Measurements from ENCODE around the gene PSME1. TPM values are rescaled to one million over a fixed set of nuclear protein-coding genes. Genes with fewer than 3 reads are reported as not detected.

Gene PSME1
- total RNA-seq, 6 donors from 2014 or later: 56.6 to 206 (median 142) TPM

GRCh38 chr14:24098927-24099813, 36.8 kb upstream of the PSME1 start:
- no peak for ATAC-seq (ENCODE audit: low FRiP score in 2 of 2)
- WGBS, 2 donors: 90 to 94% methylated on average over 5 to 6 of the region's 17 CpGs
- DNase-seq: peak in 1 of 2 donors; percentile 78
- Histone ChIP-seq H3K27ac (no peak overlapping the region), H3K4me1 (peaks cover 4 to 27% (median 12%) of the 10 kb centered on the region in 4 donors), H3K27me3 (no peaks in the 10 kb centered on the region), H3K36me3 (peaks cover 3 to 56% (median 41%) of the 10 kb centered on the region in 4 donors), H3K9me3 (no peaks in the 10 kb centered on the region), H3K4me3 (no peak overlapping the region)
- TF ChIP-seq EP300 (IDR thresholded peaks at IDR 0.05) (no peak), POLR2AphosphoS5 (IDR thresholded peaks at IDR 0.05) (no peak), CTCF (IDR thresholded peaks at IDR 0.05) (no peak), POLR2A (IDR thresholded peaks at IDR 0.05) (no peak)

GRCh38 chr14:24100197-24100981, 35.6 kb upstream of the PSME1 start:
- H3K4me1 ChIP-seq: peaks cover 4 to 19% (median 5%) of the 10 kb centered on the region in 4 donors
- no peak overlapping the region for H3K27ac ChIP-seq
- TF ChIP-seq EP300 (IDR thresholded peaks at IDR 0.05) (no peak), CTCF (IDR thresholded peaks at IDR 0.05) (no peak), POLR2A (IDR thresholded peaks at IDR 0.05) (no peak)
- DNase-seq: no peak
- WGBS, 2 donors: 86 to 89% methylated on average over 4 of the region's 4 CpGs
- ATAC-seq (ENCODE audit: low FRiP score in 2 of 2): no peak
- H3K4me3 ChIP-seq: no peak overlapping the region
- no peaks in the 10 kb centered on the region for H3K9me3 ChIP-seq
- H3K36me3 ChIP-seq: peaks cover 3 to 56% (median 41%) of the 10 kb centered on the region in 4 donors
- H3K27me3 ChIP-seq: no peaks in the 10 kb centered on the region

- no peak for TF ChIP-seq CTCF (IDR thresholded peaks at IDR 0.05)
- no peak for TF ChIP-seq EP300 (IDR thresholded peaks at IDR 0.05)
- TF ChIP-seq POLR2A (IDR thresholded peaks at IDR 0.05): no peak
- TF ChIP-seq POLR2AphosphoS5 (IDR thresholded peaks at IDR 0.05): no peak
- no peak overlapping the region for H3K27ac ChIP-seq
- no peak for DNase-seq
- ATAC-seq (ENCODE audit: low FRiP score in 2 of 2): no peak
- H3K4me3 ChIP-seq: no peak overlapping the region
- peaks cover 3 to 56% (median 41%) of the 10 kb centered on the region in 4 donors for H3K36me3 ChIP-seq
- no peaks in the 10 kb centered on the region for H3K27me3 ChIP-seq
- peaks cover 0 to 14% (median 0%) of the 10 kb centered on the region in 4 donors for H3K4me1 ChIP-seq
- H3K9me3 ChIP-seq: no peaks in the 10 kb centered on the region
- WGBS, 2 donors: 96 to 97% methylated on average over 3 of the region's 3 CpGs
Measured at GRCh38 chr14:24100982-24101494, 35.0 kb upstream of the PSME1 start.

- H3K27me3 ChIP-seq: no peaks in the 10 kb centered on the region
- 87 to 96% methylated on average over 7 of the region's 7 CpGs for WGBS, 2 donors
- no peak for TF ChIP-seq POLR2A (IDR thresholded peaks at IDR 0.05)
- no peak for TF ChIP-seq EP300 (IDR thresholded peaks at IDR 0.05)
- TF ChIP-seq POLR2AphosphoS5 (IDR thresholded peaks at IDR 0.05): no peak
- TF ChIP-seq CTCF (IDR thresholded peaks at IDR 0.05): no peak
- H3K9me3 ChIP-seq: no peaks in the 10 kb centered on the region
- H3K27ac ChIP-seq: no peak overlapping the region
- H3K4me3 ChIP-seq: no peak overlapping the region
- DNase-seq (no peak), ATAC-seq (ENCODE audit: low FRiP score in 2 of 2) (no peak)
- peaks cover 3 to 56% (median 41%) of the 10 kb centered on the region in 4 donors for H3K36me3 ChIP-seq
- peaks cover 0 to 7% (median 0%) of the 10 kb centered on the region in 4 donors for H3K4me1 ChIP-seq
Measured at GRCh38 chr14:24102357-24103048, 33.5 kb upstream of the PSME1 start.

All from upper lobe of left lung (tissue), 6 donors.